ENCODE results near the gene KRT7.

The KRT7 gene

DNA sequence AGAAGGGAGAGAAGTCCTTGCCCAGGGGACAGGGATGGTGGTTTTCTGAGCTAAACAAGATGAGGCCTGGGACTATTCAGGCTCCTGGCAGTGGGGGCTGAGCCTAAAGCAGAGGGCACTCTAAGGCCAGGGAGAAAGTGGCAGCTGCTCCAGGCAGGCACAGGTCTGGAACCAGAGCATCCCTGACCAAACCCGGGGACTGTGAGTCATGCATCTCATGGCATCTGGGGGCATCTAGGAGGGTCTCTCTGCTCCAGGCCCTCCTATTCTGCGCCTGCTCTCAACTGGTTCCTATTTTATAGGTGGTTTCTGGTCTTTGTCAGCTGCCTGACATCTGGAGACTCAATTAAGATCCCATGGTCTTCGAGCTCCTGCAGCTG lies 11.6 kb downstream of the KRT7 start:
- TF ChIP-seq, protein P1, sequence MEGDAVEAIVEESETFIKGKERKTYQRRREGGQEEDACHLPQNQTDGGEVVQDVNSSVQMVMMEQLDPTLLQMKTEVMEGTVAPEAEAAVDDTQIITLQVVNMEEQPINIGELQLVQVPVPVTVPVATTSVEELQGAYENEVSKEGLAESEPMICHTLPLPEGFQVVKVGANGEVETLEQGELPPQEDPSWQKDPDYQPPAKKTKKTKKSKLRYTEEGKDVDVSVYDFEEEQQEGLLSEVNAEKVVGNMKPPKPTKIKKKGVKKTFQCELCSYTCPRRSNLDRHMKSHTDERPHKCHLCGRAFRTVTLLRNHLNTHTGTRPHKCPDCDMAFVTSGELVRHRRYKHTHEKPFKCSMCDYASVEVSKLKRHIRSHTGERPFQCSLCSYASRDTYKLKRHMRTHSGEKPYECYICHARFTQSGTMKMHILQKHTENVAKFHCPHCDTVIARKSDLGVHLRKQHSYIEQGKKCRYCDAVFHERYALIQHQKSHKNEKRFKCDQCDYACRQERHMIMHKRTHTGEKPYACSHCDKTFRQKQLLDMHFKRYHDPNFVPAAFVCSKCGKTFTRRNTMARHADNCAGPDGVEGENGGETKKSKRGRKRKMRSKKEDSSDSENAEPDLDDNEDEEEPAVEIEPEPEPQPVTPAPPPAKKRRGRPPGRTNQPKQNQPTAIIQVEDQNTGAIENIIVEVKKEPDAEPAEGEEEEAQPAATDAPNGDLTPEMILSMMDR (IDR thresholded peaks at IDR 0.05; ENCODE audit: low read depth, low read length) = no peak
- H3K4me3 ChIP-seq (ENCODE audit: low read depth, low read length) = no peak overlapping the region

DNA sequence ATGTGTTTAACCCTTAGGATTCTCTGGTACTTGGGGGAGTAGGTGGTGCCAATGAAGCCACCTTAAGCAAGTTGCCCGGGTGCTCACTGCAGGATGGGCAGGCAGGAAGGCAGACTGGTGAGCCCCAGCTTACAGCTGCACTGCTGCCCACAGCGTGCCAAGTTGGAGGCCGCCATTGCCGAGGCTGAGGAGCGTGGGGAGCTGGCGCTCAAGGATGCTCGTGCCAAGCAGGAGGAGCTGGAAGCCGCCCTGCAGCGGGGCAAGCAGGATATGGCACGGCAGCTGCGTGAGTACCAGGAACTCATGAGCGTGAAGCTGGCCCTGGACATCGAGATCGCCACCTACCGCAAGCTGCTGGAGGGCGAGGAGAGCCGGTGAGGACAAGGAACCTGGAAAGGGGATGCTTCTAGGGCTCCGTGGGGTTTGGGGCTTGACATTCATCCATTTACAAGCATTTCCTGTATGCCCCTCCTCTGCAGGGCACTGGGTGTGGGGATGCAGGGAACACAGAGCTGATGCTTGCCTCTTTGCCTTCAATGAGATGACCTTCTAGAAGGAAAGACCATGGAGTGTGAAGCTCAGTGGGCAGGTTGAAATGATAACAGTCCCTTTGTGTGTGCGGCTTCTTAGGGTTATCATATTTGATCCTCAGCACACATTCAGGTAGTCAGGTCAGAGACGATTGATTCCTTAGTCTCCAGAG lies 12.4 kb downstream of the KRT7 start:
- H3K4me3 ChIP-seq (ENCODE audit: low read depth, low read length) = no peak overlapping the region
- TF ChIP-seq, protein P1 (IDR thresholded peaks at IDR 0.05; ENCODE audit: low read depth, low read length) = no peak

DNA sequence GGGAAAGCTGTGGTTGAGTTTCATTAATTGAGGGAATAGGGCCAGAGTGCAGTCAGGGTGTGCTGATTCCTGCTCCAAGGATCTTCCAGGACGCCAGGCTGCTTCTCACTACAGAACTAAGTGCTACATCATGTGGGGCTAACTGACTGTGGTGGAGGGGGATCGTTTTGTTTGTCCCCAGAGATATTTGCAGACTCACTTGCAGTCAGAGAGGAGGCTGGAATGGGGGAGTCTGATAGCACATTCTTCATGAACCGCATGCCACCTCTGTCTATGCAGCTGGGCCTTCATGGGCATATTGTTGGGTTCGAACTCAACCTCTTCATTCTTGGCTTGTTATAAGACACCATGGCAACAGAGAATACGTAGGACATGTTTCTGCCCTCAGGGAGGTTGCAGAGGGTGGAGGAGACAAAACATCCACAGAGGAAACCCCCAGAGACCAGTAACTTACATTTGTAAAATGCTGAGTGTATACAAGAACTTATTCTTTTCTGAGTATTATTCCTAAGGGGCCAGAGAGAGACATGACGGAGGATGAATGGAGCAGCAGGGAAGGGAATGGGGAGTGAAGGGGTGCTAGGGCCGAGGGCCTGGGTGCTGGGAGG lies 13.0 kb downstream of the KRT7 start:
- TF ChIP-seq, protein P1 (IDR thresholded peaks at IDR 0.05; ENCODE audit: low read depth, low read length) = no peak
- no peak overlapping the region for H3K4me3 ChIP-seq (ENCODE audit: low read depth, low read length)

DNA sequence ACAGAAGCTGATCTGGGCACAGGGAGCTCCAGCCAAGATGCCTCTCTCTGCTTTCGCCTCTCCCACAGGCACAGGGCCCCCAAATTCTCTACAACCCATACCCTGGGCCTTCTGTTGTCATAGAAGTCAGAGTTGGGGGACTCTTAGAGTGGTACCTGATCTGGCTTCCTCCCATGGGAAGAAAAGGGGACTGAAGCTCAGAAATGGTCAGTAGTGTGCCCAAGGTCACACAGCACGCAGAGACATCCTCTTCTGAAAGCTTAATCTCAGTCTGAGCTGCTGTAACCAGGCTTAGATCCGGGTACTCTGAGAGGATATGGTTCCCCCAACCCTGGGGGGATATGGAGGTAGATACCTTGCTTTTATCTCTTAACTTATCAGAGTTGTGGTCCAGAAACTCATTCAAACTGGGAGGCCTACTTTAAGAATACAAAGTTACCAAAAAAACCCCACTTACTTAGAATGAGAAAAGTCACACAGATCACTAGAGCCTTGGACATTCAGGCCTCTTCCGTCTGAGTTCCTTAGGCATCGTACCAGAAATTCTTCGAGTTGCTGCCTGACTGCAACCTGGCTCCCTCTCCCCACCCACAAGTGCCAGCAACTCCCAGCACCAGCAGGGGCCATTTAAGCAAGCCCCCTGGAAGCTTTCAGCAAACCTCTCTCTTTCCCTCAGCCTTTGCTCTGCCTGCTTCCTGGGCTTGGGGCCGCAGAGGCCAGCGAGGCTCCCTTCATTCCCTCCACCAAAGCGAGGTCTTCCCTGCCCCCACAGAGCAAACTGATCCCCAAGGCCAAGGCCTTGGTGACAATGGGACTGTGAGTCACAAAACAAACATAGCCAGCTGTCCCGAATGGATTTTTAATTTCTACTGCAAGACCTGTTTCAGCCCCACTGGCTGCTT lies 13.9 kb downstream of the KRT7 start:
- TF ChIP-seq, protein P1 (IDR thresholded peaks at IDR 0.05; ENCODE audit: low read depth, low read length) = no peak
- no peak overlapping the region for H3K4me3 ChIP-seq (ENCODE audit: low read depth, low read length)

DNA sequence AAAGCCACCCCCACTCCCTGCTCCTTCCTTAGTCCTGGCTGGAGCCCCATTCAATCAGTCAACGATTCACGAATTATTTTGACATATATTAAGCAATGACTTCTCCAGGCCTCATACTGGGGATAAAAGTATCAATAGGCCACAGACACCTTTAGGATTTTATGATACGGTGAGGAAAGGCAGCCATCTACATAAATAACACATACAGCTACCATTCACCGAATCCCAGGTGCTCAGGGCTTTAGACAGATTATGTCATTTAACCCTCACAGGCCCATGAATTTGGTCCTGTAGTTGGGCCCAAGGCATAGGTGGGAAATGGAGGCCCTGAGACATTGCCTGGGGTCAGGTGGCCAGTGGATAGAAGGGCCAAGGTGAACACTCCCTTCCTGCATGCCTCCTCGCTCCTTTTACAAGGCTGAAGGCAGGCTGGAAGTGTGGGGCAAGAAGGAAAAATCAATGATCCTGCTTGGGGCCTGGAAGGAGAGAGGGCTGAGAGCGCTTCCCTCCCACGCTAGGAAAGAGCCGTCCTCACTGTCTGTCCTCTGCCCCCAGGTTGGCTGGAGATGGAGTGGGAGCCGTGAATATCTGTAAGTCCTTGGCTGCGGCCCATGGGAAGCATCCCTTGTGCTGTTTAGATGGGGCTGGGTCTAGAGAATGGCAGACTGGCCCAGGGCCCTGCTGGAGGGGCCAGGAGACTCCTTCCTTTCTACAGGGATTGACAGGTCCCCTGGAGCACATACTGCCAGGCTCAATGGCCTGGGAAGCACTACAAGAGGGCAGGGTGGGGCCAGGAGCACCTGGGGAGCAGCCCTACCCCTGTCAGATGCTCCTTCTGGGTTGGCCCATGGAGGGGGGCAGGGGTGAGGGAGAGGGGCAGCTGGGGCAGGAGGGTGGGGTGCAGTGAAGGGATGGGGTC lies 14.8 kb downstream of the KRT7 start:
- H3K4me3 ChIP-seq (ENCODE audit: low read depth, low read length) = no peak overlapping the region
- TF ChIP-seq, protein P1 (IDR thresholded peaks at IDR 0.05; ENCODE audit: low read depth, low read length) = no peak

DNA sequence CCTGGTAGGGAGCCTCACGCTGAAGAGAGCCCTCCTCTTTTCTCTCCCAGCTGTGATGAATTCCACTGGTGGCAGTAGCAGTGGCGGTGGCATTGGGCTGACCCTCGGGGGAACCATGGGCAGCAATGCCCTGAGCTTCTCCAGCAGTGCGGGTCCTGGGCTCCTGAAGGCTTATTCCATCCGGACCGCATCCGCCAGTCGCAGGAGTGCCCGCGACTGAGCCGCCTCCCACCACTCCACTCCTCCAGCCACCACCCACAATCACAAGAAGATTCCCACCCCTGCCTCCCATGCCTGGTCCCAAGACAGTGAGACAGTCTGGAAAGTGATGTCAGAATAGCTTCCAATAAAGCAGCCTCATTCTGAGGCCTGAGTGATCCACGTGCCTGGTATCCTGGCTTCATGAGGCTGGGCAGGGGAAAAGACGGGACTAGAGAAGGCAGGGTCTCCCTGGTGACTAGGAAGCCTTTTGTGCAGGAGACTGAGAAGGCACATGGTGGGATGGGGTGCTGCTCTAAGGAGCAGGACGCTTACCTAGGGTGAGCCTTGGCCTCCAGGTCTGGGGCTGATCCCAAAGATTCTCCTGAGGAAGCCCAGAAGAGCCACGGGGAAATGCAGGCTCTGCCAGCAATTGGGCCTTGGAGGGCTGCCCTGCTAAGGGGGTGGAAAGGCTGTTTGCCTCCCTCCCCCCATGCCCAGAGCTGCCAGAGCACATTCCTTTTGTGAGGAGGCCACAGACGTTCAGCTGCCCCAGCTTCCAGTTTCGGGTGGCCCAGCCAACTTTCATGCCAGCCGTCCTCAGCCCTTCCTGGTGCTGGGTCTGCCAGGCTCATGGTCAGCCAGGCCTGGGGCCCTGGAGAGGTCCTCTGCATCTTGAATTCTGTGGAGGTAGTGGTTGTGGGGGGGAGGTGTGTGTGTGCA lies 15.8 kb downstream of the KRT7 start:
- H3K4me3 ChIP-seq (ENCODE audit: low read depth, low read length) = no peak overlapping the region
- TF ChIP-seq, protein P1 (IDR thresholded peaks at IDR 0.05; ENCODE audit: low read depth, low read length) = no peak
